Stimulated activated naive CD8-positive, alpha-beta T cell treated with anti-CD3 and anti-CD28 coated beads, Interleukin-15, Interleukin-2, amounts not matched to agents 100 ng/mL and 50 ng/mL, for 24 hours (primary cell): Measurements from ENCODE around the gene SNED1.

ENCODE experiments used
- H3K27ac Mint-ChIP-seq: one replicate; pipeline ENCODE4 v1.8.0; 2021; ENCODE audit warnings: mild to moderate bottlenecking, mixed read lengths
- H3K27me3 Mint-ChIP-seq: one replicate; pipeline ENCODE4 v1.8.0; 2021; ENCODE audit warnings: mixed read lengths
- H3K36me3 Mint-ChIP-seq: one replicate; pipeline ENCODE4 v1.8.0; 2021; ENCODE audit warnings: low read depth, mixed read lengths
- H3K4me1 Mint-ChIP-seq: one replicate; pipeline ENCODE4 v1.8.0; 2021; ENCODE audit warnings: low read depth, mixed read lengths
- H3K4me3 Mint-ChIP-seq: one replicate; pipeline ENCODE4 v1.8.0; 2021; ENCODE audit warnings: mild to moderate bottlenecking, mixed read lengths
- H3K9me3 Mint-ChIP-seq: one replicate; pipeline ENCODE4 v1.8.0; 2021; ENCODE audit warnings: mixed read lengths

SNED1 gene

GRCh38 chr2:241134711-241135110 lies 136.3 kb downstream of the SNED1 start:
- H3K4me3 Mint-ChIP-seq = no peak overlapping the region
- H3K4me1 Mint-ChIP-seq = no peaks in the 10 kb centered on the region
- H3K9me3 Mint-ChIP-seq = no peaks in the 10 kb centered on the region
- H3K27ac Mint-ChIP-seq = no peak overlapping the region
- H3K36me3 Mint-ChIP-seq = peaks cover 46% of the 10 kb centered on the region
- no peaks in the 10 kb centered on the region for H3K27me3 Mint-ChIP-seq

DNA sequence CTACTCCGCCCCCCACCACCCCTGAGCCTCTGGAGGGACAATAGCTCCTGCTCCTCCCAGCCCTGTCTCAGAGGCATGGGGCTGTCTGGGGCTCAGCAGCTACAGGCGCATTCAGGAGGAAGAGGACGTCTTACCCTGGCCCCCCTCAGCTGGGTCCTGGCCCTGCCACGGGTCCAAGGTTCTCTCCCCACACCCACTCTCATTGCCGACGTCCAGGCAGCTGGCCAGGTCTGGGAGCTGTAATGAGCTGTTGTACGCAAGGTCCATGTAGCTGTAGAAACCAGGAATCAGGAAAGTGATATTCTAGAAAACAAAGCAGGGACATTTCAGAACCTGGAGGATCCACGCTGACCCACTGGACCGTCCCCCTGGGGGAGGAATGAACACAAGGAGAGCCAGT lies 137.3 kb downstream of the SNED1 start:
- peaks cover 42% of the 10 kb centered on the region for H3K36me3 Mint-ChIP-seq
- H3K27ac Mint-ChIP-seq = no peak overlapping the region
- no peaks in the 10 kb centered on the region for H3K27me3 Mint-ChIP-seq
- no peaks in the 10 kb centered on the region for H3K9me3 Mint-ChIP-seq
- no peak overlapping the region for H3K4me3 Mint-ChIP-seq
- H3K4me1 Mint-ChIP-seq = no peaks in the 10 kb centered on the region

DNA sequence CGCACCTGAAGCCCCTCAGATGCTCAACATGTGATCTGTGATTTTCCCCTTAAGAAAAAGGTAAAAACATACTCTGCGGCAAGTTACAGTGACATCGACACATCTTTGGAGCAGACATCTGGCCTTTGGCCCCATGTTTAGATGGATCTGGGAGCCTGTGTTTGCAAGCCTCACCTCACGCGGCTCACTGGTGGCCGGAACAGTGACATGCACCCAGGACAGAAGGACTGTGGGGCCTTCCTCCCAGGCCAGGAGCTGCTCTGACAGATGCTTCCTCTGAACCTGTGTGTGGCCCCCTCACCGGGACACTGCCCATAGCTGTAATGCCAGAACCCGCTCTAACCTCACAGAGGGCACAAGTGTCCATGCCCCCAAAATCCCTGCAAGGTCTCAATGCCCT lies 137.8 kb downstream of the SNED1 start:
- H3K36me3 Mint-ChIP-seq = peaks cover 42% of the 10 kb centered on the region
- H3K4me3 Mint-ChIP-seq = no peak overlapping the region
- H3K27ac Mint-ChIP-seq = no peak overlapping the region
- H3K4me1 Mint-ChIP-seq = no peaks in the 10 kb centered on the region
- H3K9me3 Mint-ChIP-seq = no peaks in the 10 kb centered on the region
- H3K27me3 Mint-ChIP-seq = no peaks in the 10 kb centered on the region

DNA sequence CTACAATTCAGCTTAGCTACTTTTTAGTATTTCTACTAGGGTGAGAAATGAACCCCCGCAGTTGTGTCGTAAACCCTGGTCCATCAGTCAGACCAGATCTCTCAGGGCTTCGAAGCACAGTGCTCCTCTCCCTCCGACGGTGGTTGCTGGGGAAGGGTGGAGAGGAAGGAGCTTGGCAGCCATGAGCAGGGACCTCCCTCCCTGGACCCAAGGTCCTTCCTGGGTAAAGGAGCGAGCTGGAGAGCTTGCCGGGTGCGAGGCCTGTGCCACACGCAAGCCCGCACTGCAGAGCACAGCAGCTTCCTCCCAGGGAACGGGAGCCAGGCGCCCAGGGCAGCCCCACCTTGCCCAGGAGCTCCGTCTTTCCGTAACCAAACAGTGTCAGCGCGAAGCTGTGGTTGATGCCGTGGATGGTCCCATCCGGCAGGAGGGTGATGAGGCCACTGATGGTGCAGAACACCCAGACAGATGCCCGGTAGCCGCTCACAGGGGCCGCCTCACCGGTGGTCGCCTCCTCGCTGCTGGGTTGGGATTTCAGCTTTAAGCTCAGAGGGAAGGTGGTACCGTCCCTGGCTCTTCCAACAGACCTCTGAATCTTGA lies 138.3 kb downstream of the SNED1 start:
- peaks cover 45% of the 10 kb centered on the region for H3K36me3 Mint-ChIP-seq
- no peak overlapping the region for H3K27ac Mint-ChIP-seq

GRCh38 chr2:241137276-241138190 lies 139.1 kb downstream of the SNED1 start:
- no peaks in the 10 kb centered on the region for H3K9me3 Mint-ChIP-seq
- H3K36me3 Mint-ChIP-seq = peaks cover 50% of the 10 kb centered on the region
- no peak overlapping the region for H3K27ac Mint-ChIP-seq
- no peaks in the 10 kb centered on the region for H3K4me1 Mint-ChIP-seq
- H3K4me3 Mint-ChIP-seq = no peak overlapping the region
- H3K27me3 Mint-ChIP-seq = no peaks in the 10 kb centered on the region

More for the DNA sequence above, 138.3 kb downstream of the SNED1 start:
- H3K4me1 Mint-ChIP-seq = no peaks in the 10 kb centered on the region
- no peaks in the 10 kb centered on the region for H3K27me3 Mint-ChIP-seq
- H3K4me3 Mint-ChIP-seq = no peak overlapping the region
- H3K9me3 Mint-ChIP-seq = no peaks in the 10 kb centered on the region

DNA sequence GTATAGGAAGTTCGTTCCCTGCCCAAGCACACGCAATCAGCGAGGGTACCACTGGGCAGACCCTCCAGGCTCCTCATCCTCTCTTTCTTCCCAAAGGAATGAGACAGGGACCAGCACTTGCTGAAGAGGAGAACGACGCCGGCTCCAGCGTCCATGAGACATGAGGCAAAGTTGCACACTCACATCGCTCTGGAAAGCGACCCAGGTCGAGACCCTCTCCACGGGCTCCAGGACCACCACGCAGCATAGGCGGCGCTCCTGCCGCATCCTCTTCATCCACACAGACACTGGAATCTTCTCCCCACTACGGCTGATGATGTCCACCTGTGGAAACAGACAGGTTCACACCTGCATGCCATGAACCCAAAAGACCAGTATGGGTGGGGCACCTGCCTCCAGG lies 140.1 kb downstream of the SNED1 start:
- peaks cover 48% of the 10 kb centered on the region for H3K36me3 Mint-ChIP-seq
- no peak overlapping the region for H3K27ac Mint-ChIP-seq
- H3K27me3 Mint-ChIP-seq = no peaks in the 10 kb centered on the region
- H3K4me3 Mint-ChIP-seq = no peak overlapping the region
- no peaks in the 10 kb centered on the region for H3K9me3 Mint-ChIP-seq
- no peaks in the 10 kb centered on the region for H3K4me1 Mint-ChIP-seq

DNA sequence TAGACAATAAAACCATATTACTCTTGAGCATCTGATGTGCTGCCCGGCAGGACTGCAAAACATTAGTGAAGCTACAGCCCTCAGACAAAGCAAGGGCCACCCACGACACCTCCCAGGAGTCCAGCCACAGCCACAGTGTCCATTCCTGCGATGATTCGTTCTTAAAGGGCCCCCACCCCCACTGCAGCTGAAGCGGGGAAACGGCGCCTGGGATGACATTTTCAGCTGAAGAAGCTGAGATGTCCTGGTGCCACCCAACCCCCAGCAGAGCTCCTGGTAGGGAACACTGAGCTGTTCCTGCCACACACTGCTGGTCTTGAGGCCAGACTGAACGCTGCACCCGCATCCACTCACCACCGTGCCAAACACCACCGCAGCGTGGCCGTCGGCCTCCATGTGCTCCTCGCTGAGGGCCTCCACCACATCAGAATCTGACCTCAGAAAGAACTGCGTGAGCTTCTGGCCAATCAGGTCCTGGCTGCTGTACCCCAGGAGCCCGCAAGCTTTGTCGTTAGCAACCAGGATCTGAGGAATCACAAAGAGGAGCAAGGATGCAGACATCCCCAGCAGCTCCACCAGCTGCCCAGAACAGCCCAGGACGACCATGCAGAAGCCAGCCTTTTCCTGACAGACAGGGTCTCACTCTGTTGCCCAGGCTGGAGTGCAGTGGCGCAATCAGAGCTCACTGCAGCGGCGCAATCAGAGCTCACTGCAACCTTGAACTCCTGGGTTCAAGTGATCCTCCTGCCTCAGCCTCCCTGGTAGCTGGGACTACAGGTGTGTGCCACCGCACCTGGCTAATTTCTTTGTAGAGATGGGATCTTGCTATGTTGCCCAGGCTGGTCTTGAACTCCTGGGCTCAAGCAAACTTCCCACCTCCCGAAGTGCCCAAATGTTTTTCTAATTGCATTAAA lies 141.4 kb downstream of the SNED1 start:
- no peaks in the 10 kb centered on the region for H3K27me3 Mint-ChIP-seq
- H3K36me3 Mint-ChIP-seq = peaks cover 41% of the 10 kb centered on the region
- no peaks in the 10 kb centered on the region for H3K4me1 Mint-ChIP-seq
- no peak overlapping the region for H3K27ac Mint-ChIP-seq
- no peak overlapping the region for H3K4me3 Mint-ChIP-seq
- no peaks in the 10 kb centered on the region for H3K9me3 Mint-ChIP-seq

DNA sequence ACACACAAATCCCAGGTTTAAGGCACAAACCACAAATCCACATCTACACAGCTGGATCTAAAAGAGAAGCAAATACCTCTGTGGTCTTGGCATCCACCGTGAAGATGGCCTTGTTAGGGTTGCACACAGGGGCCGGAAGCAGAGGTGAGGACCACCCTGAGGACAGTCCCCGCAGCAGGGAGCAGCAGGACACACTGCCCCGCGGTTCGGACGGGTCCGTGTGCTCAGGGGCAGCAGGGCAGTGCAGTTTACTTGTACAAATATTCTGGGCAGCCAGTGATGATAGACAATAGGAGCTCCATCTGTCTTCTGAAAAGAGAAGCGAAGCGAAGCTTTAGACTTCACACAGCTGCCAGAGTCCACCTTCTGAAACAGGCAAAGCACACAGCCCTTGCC lies 142.0 kb downstream of the SNED1 start:
- Mint-ChIP-seq H3K27ac (no peak overlapping the region), H3K27me3 (no peaks in the 10 kb centered on the region), H3K4me1 (no peaks in the 10 kb centered on the region), H3K36me3 (peaks cover 44% of the 10 kb centered on the region), H3K4me3 (no peak overlapping the region), H3K9me3 (no peaks in the 10 kb centered on the region)

GRCh38 chr2:241141214-241141770 lies 142.9 kb downstream of the SNED1 start:
- H3K27ac Mint-ChIP-seq = peak overlapping the region; percentile 27
- H3K9me3 Mint-ChIP-seq = no peaks in the 10 kb centered on the region
- peaks cover 2% of the 10 kb centered on the region for H3K4me1 Mint-ChIP-seq
- H3K4me3 Mint-ChIP-seq = no peak overlapping the region
- peaks cover 42% of the 10 kb centered on the region for H3K36me3 Mint-ChIP-seq
- H3K27me3 Mint-ChIP-seq = no peaks in the 10 kb centered on the region

GRCh38 chr2:241142063-241142462 lies 143.6 kb downstream of the SNED1 start:
- Mint-ChIP-seq H3K4me1 (peaks cover 9% of the 10 kb centered on the region), H3K27ac (peak overlapping the region; percentile 8), H3K4me3 (no peak overlapping the region), H3K9me3 (no peaks in the 10 kb centered on the region), H3K36me3 (peaks cover 40% of the 10 kb centered on the region), H3K27me3 (no peaks in the 10 kb centered on the region)

DNA sequence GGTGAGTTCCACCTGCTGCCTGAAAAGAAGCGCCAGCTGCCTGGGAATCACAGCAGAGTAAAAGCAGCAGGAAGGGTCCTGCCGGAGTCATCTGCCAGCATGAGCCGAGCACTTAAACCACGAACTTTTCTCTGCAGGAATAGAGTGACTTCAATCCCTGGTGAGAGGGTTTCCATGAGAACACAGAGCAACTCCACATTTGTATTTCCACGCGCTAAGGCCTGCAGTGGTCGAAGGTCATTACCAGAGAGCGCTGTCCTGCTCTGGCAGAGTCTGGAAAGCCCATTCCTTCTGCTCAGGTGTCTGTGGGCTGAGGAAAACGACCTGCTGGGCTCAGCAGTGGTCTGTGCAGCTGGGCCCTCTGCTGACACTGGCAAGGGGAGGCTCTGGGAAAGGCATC lies 144.2 kb downstream of the SNED1 start:
- peaks cover 40% of the 10 kb centered on the region for H3K36me3 Mint-ChIP-seq
- no peak overlapping the region for H3K27ac Mint-ChIP-seq

More for the DNA sequence above, 144.2 kb downstream of the SNED1 start:
- no peak overlapping the region for H3K4me3 Mint-ChIP-seq
- H3K4me1 Mint-ChIP-seq = peaks cover 10% of the 10 kb centered on the region
- H3K9me3 Mint-ChIP-seq = no peaks in the 10 kb centered on the region
- H3K27me3 Mint-ChIP-seq = no peaks in the 10 kb centered on the region
